COLO668 (cell line): ENCODE results near the gene POLR1A.
"Not testable (repeated sequence)": the region's sequence is repeated elsewhere in the genome, so short reads cannot be mapped to it uniquely, and the experiment has no call there.

Source experiments
- DNase-seq: peaks from one replicate; lab custom pipeline; 2025; ENCODE audit not compliant: unreplicated experiment; lab: John Stamatoyannopoulos, UW

The POLR1A gene

DNA sequence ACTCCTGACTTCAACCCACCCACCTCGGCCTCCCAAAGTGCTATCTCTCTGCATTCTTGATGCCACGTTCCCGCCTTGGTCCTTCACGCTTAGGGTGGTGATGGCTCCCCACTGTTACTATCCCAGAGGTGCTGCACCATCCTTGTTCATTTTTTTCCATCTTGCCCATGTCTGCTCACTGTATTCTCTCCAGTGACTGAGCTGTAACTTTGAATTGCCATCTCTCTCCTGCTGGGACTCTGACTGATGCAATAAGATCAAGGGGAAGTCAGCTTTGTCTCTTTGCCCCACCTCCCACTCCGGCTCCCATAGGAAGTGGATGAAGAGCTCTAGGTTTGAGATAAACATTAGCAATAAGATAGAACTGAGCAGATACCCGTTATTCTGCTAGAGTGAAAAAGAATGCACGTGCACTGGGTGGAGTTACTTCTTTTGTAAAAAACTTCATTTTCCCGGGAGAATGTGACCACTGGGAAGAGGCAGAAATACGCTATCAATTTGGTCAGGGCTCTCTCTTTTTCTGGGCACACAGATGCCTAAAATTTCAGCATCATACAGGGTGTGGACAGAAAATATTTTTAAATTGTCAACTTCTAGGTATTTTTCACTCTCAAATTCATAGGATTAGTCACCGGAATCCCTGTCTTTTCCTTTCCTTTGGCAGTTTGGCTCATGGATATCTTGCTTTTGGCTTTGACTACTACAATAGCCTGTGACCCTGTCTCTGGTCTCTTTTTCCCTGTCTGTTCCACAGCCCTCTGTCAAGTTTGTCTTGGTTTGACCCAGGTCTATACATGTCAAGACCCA lies 105.4 kb downstream of the POLR1A start:
- DNase-seq, result no peak

DNA sequence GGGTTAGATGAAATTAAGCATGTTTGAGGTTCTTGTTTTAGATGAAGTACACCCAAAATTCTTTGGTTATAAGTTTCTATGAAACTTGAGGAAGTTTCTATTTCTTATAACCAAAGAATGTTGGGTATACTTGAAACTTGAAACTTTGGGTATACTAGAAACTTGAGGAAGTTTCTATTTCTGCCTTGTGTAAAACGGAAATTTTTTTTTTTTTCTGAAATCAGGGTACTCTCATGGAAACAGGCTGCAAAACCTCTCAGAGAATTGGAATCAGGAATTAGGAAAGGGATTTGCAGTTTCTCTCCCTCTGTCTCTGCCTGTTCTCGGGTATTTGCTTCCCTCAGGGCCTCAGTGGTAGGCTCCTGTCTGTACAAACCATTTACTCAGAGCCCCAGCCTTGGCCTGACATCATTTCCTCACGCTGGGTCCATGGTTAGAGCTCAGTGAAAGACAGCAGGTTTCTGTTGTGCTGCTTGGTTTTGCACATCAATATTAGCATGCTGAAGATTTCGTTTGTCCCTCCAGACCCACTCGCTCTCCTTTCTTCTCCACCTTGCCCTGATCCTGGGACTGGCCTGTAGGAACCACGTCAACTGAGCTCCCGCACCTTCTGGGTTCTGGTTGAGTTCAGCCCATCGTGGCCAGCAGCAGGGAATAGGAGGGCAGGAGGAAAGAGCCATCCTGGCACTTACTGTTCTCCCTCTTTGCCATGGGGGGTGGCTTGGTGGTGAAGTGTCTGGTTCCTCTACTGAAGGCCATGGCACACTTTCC lies 106.4 kb downstream of the POLR1A start:
- no peak for DNase-seq

DNA sequence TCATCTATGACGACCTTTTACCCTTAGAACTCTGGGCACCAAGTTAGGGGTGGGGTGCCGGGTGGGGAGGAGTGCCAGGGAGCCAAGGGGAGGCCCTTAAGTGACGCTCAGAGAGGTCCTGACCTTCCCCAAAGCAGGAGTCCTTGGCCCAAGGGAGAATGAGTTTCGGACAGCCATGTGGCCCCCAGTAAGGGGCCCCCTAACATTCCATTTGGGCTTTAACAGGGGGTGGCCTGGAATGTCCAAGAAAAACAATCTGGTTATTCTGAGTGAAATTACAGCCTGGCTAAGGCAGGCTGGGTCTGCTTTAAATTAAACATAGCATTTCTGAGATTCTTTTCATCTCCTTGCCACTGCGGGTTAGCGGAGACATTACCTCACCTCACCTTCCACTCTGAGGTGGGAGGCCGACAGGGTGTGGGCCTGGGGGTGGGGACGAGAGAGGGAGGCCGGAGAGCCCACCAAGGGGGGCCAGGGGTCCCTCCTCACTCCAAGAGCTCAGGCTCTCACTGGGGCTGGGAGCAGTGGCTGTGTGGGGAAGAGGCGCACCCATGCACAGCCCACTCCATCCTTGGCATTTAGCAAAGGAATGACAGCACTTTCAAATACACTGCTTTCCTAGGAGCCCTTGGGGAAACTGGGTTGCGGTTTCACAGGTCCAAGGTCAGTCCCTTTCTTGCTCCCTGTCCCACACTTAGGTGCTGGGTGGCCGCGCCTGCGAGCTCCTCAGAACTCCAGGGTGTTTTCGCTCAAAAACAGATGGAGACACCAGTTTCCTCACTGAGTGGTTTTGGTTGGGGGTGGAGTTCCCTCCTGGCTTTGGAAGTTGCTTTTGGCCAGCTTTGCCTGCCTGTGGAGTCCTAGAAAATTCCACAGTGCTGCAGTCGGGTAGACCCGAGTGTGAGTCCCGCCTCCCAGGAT lies 107.4 kb downstream of the POLR1A start:
- no peak for DNase-seq

DNA sequence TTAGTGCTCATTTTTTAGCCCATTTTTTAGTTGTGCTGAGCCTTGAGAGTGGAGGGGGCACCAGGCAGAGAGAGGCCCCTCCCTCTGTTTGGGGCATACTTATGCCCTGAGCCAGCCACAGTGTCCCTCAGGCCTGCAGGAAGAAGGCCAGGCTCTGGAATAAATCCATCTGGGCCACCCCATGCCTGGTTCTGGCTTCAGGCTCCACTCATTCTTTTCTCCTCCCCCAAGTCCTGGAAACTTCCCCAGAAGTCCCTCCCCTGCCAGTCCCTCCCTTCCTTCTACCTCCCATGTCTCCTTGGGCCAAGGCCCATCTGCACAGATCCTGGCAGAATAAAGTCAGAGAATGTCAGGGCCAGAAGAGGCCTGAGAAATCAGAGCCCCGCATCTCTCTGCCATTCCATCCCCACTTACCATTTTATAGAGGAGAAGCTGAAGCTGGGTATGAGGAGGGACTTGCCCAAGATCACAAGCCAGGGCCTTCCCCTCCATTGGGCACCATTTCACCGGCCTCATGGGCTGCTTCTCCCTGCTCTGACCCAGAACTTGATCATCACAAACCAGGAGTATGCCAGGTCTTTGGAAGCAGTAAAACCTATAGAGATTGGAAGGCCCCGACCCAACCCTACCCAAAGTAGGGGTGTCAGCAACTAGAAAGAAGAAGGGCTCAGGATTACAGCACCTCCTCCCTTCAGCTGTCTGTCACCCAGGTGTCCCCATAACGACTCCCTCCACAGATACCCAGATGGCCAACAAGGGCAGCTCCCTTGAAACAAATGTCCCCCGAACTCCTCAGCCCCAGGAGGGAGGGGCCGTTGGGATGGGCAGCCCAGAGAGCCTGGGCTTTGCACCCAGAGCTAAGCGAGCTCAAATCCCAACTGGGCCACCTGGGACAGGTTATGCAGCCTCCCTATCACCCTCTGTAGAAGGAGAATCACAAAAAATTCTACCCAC lies 108.4 kb downstream of the POLR1A start:
- DNase-seq, result no peak

DNA sequence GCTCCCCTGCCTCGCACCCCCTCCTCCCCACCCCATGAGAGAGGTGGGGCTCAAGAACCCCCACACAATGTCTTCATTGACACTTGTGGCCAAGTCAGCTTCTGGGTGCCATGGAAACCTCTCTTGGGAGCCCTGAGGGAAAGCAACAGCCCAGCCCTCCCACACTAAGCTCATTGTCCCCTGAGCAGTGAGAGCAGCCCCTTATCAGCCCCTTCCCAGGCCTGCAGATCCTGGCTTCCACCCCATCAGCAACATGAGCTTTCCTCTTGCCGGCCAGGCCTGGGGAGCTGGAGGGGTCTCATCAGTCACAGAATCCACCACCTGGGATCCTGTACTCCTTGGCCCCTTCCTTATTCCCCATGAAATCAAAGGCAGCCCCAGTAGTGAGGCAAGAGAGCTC lies 109.1 kb downstream of the POLR1A start:
- no peak for DNase-seq

DNA sequence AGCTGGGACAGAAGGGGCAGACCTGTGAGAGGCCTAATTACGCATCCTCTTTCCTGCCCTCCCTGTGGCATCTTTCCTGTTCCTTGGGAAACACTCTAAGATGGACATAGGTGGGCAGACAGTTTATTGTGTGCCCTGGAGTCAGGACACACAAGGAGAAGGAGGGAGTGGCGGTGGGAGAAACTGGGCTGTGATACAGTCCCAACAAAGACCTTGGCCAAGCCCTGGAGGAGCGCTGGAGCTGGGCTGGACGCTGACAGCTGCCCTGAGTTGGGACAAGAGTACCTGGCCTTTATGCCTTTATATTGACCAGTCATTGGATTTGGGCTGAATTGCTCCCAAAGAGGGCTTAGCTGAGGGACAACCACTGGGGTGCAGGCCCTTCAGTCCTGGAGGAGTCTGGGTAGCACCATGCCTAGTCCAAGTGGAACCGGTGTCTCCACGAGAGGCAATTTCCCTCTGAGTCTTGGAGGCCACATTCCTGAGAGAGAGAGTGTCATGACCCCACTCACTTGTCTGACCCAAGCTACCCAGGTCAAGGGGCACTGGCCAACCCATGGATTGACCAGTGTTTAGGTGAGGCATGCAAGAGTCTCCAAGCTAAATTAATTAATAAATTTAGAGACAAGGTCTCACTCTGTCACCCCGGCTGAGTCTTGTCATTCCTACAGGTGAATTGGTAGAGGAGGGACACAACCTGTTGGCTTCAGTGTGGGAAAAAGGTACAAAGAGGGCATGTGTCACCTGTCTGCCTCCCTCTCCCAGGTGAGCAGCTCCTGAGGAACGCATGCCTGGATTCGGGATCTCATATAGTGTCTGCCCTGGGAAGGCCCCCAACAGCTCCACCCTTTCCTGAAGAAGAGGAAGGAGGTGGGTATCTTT lies 109.8 kb downstream of the POLR1A start:
- DNase-seq, result no peak

DNA sequence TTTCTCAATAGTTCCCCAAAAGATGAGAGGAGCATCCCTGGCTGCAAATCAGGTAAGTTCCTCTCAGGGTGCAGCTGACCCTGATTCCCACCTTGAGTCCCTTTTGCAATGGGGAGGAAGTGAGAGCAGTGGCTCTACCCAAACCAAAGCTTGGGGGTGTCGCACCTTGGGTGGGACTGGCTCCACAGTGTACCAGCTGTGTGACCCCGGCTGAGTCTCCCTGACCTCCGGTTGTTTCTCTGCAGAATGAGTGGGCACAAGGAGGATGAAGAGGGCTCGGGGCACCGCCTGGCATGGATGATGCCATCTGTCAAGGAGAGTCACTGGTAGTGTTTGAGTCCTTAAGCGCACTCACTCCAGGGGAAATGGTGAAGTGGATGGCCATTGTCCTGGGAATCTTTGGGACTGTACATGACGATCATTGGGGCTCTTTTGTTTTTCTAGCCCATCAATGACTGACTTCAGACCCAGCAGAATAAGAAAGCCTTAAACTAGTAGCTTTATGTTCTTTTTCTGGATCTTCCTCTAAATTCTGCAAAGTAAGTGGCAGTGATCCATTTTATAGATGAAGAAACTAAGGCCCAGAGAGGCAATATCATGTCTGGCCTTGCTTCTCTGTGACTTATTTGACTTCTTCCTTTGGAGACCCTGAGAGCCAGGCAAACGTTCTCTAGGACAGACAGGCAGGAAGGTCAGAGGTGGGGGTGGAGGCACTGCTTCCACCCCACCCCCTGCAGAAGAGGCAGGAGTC lies 110.6 kb downstream of the POLR1A start:
- no peak for DNase-seq

DNA sequence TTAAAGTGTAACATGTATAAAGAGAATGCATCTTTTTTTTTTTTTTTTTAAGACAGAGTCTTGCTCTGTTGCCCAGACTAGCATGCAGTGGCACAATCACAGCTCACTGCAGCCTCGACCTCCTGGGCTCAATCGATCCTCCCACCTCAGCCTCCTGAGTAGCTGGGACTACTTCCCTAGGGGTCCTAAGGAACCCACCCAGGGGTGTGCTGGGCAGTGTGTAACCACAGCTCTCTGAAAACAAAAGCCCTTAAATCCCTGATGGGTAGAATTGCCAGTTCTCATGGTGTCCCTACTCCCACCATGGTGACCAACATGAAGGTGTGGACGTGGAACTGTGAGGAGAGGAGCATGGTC lies 111.3 kb downstream of the POLR1A start:
- no peak for DNase-seq

DNA sequence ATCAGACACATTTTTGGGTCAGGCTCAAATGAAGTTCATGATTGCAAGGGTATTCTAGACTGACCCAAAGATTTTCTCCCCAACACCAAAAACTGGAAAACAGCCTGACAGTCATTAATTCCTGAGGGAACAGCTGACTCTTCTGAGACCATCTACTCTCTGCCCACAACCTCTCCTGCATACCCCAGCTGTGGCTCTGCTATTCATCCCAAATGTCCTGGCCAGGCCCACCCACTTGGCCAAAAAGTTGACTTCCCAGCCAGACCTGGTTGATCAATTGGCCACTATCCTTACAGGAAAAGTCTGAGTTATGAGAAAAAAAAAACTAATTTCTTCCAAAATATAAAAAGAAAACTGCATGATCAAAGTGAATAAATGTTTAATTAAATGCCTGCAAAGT lies 113.1 kb downstream of the POLR1A start:
- no peak for DNase-seq

DNA sequence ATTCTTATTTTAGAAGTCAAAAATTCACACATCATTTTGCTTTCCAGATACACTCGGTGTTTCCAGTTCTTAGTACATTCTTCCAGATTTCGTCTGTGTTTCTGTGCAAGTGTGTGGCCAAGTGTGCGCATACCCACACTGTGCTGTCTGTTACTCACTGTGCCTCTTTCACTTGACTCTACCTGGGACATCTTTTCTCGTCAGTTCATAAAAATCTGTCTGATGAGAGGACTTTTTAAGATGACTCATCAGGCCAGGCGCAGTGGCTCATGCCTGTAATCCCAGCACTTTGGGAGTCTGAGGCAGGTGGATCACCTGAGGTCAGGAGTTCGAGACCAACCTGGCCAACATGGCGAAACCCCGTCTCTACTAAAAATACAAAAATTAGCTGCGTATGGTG lies 113.6 kb downstream of the POLR1A start:
- not testable (repeated sequence) for DNase-seq

DNA sequence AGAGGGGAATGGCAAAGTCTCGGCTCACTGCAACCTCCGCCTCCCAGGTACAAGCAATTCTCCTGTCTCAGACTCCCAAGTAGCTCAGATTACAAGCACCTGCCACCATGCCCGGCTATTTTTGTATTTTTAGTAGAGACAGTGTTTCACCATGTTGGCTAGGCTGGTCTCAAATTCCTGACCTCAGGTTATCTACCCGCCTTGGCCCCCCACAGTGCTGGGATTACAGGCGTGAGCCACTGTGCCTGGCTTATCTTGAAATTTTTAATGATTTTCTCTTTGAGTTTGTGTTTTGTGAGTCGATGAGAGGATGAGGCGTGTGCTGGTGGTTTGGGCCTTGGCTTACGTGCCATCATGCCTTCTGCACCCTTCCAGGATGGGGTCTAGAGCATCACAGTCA lies 115.6 kb downstream of the POLR1A start:
- DNase-seq, result no peak

DNA sequence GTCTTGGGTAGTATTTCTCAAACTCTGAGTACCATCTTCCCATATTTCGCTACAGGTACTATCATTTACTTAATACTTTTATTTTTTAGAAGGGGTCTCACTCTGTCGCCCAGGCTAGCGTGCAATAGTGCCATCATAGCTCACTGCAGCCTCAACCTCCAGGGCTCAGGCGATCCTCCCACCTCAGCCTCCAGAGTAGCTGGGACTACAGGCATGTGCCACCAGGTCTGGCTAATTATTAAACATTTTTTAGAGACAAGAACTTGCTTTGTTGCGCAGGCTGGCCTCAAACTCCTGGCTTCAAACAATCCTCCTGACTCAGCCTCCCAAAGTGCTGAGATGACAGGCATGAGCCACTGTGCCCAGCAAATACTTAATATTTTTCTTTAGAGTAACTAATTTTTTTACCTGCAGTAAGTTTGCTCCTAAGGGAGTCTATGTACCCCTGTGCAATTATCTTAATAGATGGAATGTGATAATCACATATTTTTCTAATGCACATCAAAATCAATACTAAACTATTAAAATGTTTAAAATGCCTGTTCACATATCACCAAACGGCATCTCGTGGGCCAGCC lies 116.3 kb downstream of the POLR1A start:
- DNase-seq, result no peak

DNA sequence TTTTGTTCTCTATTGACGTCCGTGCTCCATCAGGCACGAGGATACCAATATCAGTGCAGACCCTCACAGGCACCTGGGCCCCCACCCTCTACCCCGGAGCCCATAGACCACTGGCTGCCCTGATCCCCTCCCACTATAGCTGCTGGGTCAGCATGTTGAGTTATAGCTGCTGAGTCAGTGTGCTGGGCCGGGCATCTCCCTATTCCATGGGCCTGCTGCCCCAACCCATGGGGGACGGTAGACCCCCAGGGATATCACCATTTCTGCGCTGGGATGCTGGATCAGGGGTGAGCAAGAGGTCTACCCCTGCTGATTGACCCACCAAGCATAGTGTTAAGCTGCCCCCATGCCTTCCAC lies 116.8 kb downstream of the POLR1A start:
- DNase-seq, result no peak

DNA sequence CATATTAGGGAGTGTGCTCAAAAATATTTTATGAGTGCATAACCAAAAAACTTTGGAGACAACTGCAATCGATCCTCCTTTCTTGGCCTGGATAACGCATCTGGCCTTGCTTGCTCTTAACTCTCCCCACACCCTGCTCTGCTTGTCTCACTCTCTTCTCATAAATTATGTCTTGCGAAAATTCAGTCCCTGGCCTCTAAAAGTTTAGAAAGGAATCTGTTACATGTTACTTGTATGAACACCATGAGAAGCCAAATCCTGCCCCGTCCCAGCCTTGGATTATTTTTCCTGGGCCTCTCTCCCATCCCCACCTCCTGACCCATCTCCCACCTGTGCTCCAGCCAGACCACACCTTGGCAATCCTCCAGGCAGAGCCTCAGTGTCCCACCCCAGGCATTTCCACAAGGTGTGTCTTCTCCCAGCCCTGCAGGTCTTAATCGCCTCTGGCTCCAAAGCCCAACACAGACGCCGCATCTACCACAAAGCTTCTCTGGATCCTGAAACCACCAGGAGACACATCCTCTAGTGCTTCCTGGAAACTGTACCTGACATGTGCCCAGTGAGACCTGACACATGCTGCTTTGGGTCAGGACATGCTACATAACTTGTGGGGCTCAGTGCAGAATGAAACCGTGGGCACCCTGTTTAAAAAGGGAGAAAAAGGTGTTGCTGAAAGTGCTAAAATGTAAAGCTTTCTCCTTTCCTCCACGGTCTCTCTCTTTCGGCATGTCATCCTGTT lies 117.3 kb downstream of the POLR1A start:
- DNase-seq, result no peak

DNA sequence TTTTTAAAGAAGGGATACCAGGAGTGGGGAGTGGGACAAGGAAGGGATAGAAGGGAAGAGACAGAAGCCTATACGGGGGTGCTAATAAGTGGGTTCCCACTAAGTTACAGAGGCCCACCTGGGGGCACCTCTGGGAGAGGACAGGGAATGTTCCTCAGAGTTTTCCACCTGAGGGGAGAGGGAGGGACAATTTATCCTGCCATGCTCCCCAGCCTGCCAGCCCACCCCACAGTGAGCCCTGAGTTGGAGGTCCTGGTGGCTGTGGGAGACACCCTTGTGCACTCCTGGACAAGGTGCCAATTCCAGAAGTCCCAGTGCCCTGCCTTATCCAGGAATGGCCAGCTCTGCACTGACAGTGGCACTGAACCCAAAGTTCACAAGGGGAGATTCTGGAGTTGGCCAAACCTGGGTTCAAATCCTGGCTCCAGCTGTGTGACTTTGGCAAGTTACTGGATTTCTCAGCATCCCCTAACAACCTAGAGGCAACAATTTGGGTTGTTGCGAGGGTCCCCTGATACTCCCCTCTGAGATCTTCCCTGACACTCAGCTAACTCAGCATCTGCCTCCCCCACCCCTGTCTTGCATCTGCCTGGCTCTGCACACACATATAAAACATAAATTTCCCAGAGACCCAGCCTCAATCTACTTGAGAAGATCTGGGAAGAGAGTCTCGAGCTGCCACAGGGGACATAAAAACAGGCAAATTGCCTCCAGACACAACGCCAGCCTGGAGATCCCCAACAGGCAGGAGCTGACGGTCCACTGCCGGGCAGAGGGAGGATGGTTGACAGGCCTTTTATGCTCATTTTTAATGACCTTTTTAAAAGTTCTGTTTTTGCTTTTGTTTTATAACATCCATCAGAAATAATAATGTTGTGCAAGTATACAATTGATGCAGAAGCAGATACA lies 118.2 kb downstream of the POLR1A start:
- DNase-seq, result no peak

DNA sequence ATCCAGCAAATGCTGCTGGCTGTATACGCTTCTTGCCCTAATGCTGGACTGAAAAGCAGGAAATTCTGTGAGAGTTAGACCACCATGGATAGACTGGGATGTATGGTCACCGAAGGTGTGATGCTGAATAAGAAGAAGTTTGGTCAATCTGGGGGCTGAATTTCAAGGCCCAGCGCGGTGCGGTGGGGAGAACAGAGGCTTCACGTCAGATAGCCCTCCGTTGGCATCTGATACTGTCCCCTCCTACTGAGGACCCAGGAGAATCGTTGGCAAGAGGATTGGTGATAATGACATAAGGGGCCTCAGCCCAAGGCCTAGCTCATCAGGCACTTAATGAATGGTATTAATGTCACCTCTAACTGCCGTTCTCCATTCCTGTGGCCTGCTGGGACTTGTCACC lies 119.6 kb downstream of the POLR1A start:
- no peak for DNase-seq

DNA sequence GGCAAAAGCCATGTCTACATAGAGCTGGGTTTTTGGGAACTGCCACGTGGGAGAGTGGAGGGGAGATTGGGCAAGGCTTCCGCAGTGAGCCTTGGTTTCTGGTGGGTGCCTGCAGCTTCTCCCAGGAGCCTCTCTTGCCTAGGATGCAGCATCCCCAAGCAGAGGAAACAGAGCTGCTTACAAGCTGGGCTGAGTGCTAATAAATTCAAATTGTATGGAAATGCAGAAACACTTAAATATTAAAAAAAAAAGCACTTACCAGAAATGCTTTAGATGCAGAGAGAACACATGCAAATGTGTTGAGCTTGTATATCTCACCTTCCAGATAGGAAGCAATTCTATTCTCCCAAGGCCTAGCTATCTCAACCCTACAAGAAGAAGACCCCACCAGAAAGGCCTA lies 120.9 kb downstream of the POLR1A start:
- no peak for DNase-seq
